ENCODE data around the gene CLPSL1.
A peak's percentile ranks its signal among the peaks of the same experiment; 100 is the strongest.
"Not testable (repeated sequence)": the region's sequence is repeated elsewhere in the genome, so short reads cannot be mapped to it uniquely, and the experiment has no call there.

CLPSL1 gene

GRCh38 chr6:35780719-35781118, at the start of gene CLPSL1:
Gene CLPSL1 (plus strand): TSS chr6:35781019. CDS start chr6:35781111, 92 bp downstream.
- Mint-ChIP-seq H3K9me3 (no peaks in the 10 kb centered on the region), H3K27me3 (ENCODE audit: low read depth) (peaks cover 32% of the 10 kb centered on the region), H3K4me3 (no peak within 1 kb of the TSS), H3K36me3 (ENCODE audit: low read depth) (no peaks in the 10 kb centered on the region), H3K27ac (no peak within 1 kb of the TSS), H3K4me1 (ENCODE audit: low read depth) (peaks cover 4% of the 10 kb centered on the region)
- no peak for DNase-seq (ENCODE audit: low spot score)

- Mint-ChIP-seq H3K4me3 (peak overlapping the region; percentile 89), H3K27ac (peak overlapping the region; percentile 99), H3K4me1 (ENCODE audit: low read depth) (peaks cover 61% of the 10 kb centered on the region), H3K27me3 (ENCODE audit: low read depth) (no peaks in the 10 kb centered on the region), H3K9me3 (no peaks in the 10 kb centered on the region), H3K36me3 (ENCODE audit: low read depth) (no peaks in the 10 kb centered on the region)
- DNase-seq (ENCODE audit: low spot score), result peak; percentile 91
Measured at GRCh38 chr6:35731414-35731735, 49.4 kb upstream of the CLPSL1 start.

- Mint-ChIP-seq H3K4me3 (peak overlapping the region; percentile 89), H3K4me1 (ENCODE audit: low read depth) (peaks cover 56% of the 10 kb centered on the region), H3K36me3 (ENCODE audit: low read depth) (no peaks in the 10 kb centered on the region), H3K27ac (peak overlapping the region; percentile 99), H3K27me3 (ENCODE audit: low read depth) (no peaks in the 10 kb centered on the region), H3K9me3 (no peaks in the 10 kb centered on the region)
- peak; percentile 93 for DNase-seq (ENCODE audit: low spot score)
Measured at GRCh38 chr6:35731736-35732532, 48.9 kb upstream of the CLPSL1 start.

- Mint-ChIP-seq H3K36me3 (ENCODE audit: low read depth) (no peaks in the 10 kb centered on the region), H3K27me3 (ENCODE audit: low read depth) (no peaks in the 10 kb centered on the region), H3K9me3 (no peaks in the 10 kb centered on the region), H3K4me1 (ENCODE audit: low read depth) (peaks cover 52% of the 10 kb centered on the region), H3K4me3 (no peak overlapping the region), H3K27ac (no peak overlapping the region)
- DNase-seq (ENCODE audit: low spot score), result no peak
Measured at GRCh38 chr6:35733633-35734032, 47.2 kb upstream of the CLPSL1 start.

- not testable (repeated sequence) for H3K9me3 Mint-ChIP-seq; H3K27me3 Mint-ChIP-seq (ENCODE audit: low read depth); H3K4me3 Mint-ChIP-seq; DNase-seq (ENCODE audit: low spot score); H3K27ac Mint-ChIP-seq; H3K36me3 Mint-ChIP-seq (ENCODE audit: low read depth)
- H3K4me1 Mint-ChIP-seq (ENCODE audit: low read depth), result peaks cover 47% of the 10 kb centered on the region
Measured at GRCh38 chr6:35734319-35734718, 46.5 kb upstream of the CLPSL1 start.

GRCh38 chr6:35735452-35735851, 45.4 kb upstream of the CLPSL1 start:
- Mint-ChIP-seq H3K27me3 (ENCODE audit: low read depth) (no peaks in the 10 kb centered on the region), H3K9me3 (no peaks in the 10 kb centered on the region), H3K36me3 (ENCODE audit: low read depth) (no peaks in the 10 kb centered on the region), H3K4me1 (ENCODE audit: low read depth) (peaks cover 37% of the 10 kb centered on the region), H3K4me3 (no peak overlapping the region), H3K27ac (no peak overlapping the region)
- DNase-seq (ENCODE audit: low spot score), result no peak

- peak; percentile 72 for DNase-seq (ENCODE audit: low spot score)
- Mint-ChIP-seq H3K27me3 (ENCODE audit: low read depth) (no peaks in the 10 kb centered on the region), H3K27ac (no peak overlapping the region), H3K4me1 (ENCODE audit: low read depth) (peaks cover 31% of the 10 kb centered on the region), H3K9me3 (no peaks in the 10 kb centered on the region), H3K36me3 (ENCODE audit: low read depth) (no peaks in the 10 kb centered on the region), H3K4me3 (no peak overlapping the region)
Measured at GRCh38 chr6:35736253-35736894, 44.4 kb upstream of the CLPSL1 start.

GRCh38 chr6:35736982-35737412, 43.8 kb upstream of the CLPSL1 start, which contains the start of gene ARMC12:
Gene ARMC12 (plus strand): TSS chr6:35737032. CDS start chr6:35737109, 77 bp downstream.
- Mint-ChIP-seq H3K4me3 (no peak within 1 kb of the TSS), H3K36me3 (ENCODE audit: low read depth) (no peaks in the 10 kb centered on the region), H3K4me1 (ENCODE audit: low read depth) (peaks cover 31% of the 10 kb centered on the region), H3K27me3 (ENCODE audit: low read depth) (no peaks in the 10 kb centered on the region), H3K9me3 (no peaks in the 10 kb centered on the region), H3K27ac (peak within 1 kb of the TSS; percentile 76)
- DNase-seq (ENCODE audit: low spot score), result no peak

- H3K4me1 Mint-ChIP-seq (ENCODE audit: low read depth), result peaks cover 27% of the 10 kb centered on the region
- DNase-seq (ENCODE audit: low spot score), result no peak
- H3K27me3 Mint-ChIP-seq (ENCODE audit: low read depth), result no peaks in the 10 kb centered on the region
- no peaks in the 10 kb centered on the region for H3K9me3 Mint-ChIP-seq
- no peaks in the 10 kb centered on the region for H3K36me3 Mint-ChIP-seq (ENCODE audit: low read depth)
- H3K27ac Mint-ChIP-seq, result peak overlapping the region; percentile 76
- H3K4me3 Mint-ChIP-seq, result no peak overlapping the region
Measured at GRCh38 chr6:35737413-35738211, 43.2 kb upstream of the CLPSL1 start.

GRCh38 chr6:35739645-35740524, 40.9 kb upstream of the CLPSL1 start:
- Mint-ChIP-seq H3K27me3 (ENCODE audit: low read depth) (no peaks in the 10 kb centered on the region), H3K27ac (no peak overlapping the region), H3K4me3 (no peak overlapping the region), H3K36me3 (ENCODE audit: low read depth) (no peaks in the 10 kb centered on the region), H3K4me1 (ENCODE audit: low read depth) (peaks cover 17% of the 10 kb centered on the region), H3K9me3 (no peaks in the 10 kb centered on the region)
- no peak for DNase-seq (ENCODE audit: low spot score)

GRCh38 chr6:35742842-35743241, 38.0 kb upstream of the CLPSL1 start:
- Mint-ChIP-seq H3K4me1 (ENCODE audit: low read depth) (no peaks in the 10 kb centered on the region), H3K36me3 (ENCODE audit: low read depth) (no peaks in the 10 kb centered on the region), H3K27me3 (ENCODE audit: low read depth) (no peaks in the 10 kb centered on the region), H3K27ac (no peak overlapping the region), H3K9me3 (peaks cover 6% of the 10 kb centered on the region), H3K4me3 (no peak overlapping the region)
- DNase-seq (ENCODE audit: low spot score), result no peak

- Mint-ChIP-seq H3K27me3 (ENCODE audit: low read depth) (no peaks in the 10 kb centered on the region), H3K36me3 (ENCODE audit: low read depth) (no peaks in the 10 kb centered on the region), H3K9me3 (peaks cover 8% of the 10 kb centered on the region), H3K27ac (no peak overlapping the region), H3K4me3 (no peak overlapping the region), H3K4me1 (ENCODE audit: low read depth) (no peaks in the 10 kb centered on the region)
- no peak for DNase-seq (ENCODE audit: low spot score)
Measured at GRCh38 chr6:35745509-35745908, 35.3 kb upstream of the CLPSL1 start.

- H3K27me3 Mint-ChIP-seq (ENCODE audit: low read depth), result no peaks in the 10 kb centered on the region
- H3K9me3 Mint-ChIP-seq, result peaks cover 8% of the 10 kb centered on the region
- no peak overlapping the region for H3K27ac Mint-ChIP-seq
- H3K4me3 Mint-ChIP-seq, result no peak overlapping the region
- H3K4me1 Mint-ChIP-seq (ENCODE audit: low read depth), result no peaks in the 10 kb centered on the region
- H3K36me3 Mint-ChIP-seq (ENCODE audit: low read depth), result no peaks in the 10 kb centered on the region
- DNase-seq (ENCODE audit: low spot score), result no peak
Measured at GRCh38 chr6:35746516-35746915, 34.3 kb upstream of the CLPSL1 start.

All from T-helper 2 cell treated with Interferon-gamma antibody and Interleukin-4, amounts not matched to agents 5 μg/mL and 100 μg/mL, for 36 hours (primary cell).